AG04449 (cell line): Measurements from ENCODE around the gene TOMM20.

Experiments used
- CTCF ChIA-PET: fragments of 350-600 bp; formaldehyde crosslinking; extraction: SDS; loops from one replicate; lab custom pipeline; 2021; ENCODE audit warnings: antibody characterized with exemption; lab: Yijun Ruan, JAX
- POLR2A ChIA-PET: fragments of 400-600, 350-600 bp; formaldehyde crosslinking; extraction: SDS; loops from one replicate; lab custom pipeline; 2020; ENCODE audit warnings: antibody characterized with exemption, inconsistent platforms; lab: Yijun Ruan, JAX
- DNase-seq: peaks from one replicate; pipeline ENCODE4 v3.0.0-alpha.2; 2010; ENCODE audit warnings: low read depth, low spot score
- H3K4me3 ChIP-seq: 2 replicates; pipeline ENCODE4 v1.5.1; 2011; ENCODE audit warnings: low read depth, mild to moderate bottlenecking, control low read depth, low read length
- TF ChIP-seq, protein P1 (sequence below): IDR thresholded peaks from one replicate; pipeline ENCODE4 v1.5.1; 2011; ENCODE audit warnings: mild to moderate bottlenecking, moderate library complexity, low read length, control low read depth, inconsistent platforms; ENCODE audit not compliant: insufficient read depth; ENCODE audit errors: missing control alignments

TOMM20 gene

DNA sequence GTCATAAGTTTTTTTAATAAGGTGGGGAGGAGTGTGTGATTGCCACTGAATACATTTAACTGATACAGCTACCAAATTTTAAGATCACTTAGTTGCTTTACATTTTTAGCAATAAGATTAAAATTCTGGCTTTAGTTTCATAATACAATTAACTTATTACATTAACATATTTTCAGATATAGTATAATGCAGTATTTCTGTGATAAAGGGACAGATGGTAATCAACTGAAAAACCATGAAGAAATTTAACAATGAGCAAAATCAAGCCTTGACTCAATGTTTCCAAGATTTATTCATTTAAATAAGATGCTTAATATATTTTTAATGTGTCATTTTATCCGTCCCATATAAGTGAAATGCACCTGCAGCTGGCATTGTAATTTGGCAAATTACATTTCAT is 4.0 kb downstream of the TOMM20 start:
- H3K4me3 ChIP-seq, result no peak overlapping the region
- POLR2A ChIA-PET, result no interaction called here
- TF ChIP-seq, protein P1, sequence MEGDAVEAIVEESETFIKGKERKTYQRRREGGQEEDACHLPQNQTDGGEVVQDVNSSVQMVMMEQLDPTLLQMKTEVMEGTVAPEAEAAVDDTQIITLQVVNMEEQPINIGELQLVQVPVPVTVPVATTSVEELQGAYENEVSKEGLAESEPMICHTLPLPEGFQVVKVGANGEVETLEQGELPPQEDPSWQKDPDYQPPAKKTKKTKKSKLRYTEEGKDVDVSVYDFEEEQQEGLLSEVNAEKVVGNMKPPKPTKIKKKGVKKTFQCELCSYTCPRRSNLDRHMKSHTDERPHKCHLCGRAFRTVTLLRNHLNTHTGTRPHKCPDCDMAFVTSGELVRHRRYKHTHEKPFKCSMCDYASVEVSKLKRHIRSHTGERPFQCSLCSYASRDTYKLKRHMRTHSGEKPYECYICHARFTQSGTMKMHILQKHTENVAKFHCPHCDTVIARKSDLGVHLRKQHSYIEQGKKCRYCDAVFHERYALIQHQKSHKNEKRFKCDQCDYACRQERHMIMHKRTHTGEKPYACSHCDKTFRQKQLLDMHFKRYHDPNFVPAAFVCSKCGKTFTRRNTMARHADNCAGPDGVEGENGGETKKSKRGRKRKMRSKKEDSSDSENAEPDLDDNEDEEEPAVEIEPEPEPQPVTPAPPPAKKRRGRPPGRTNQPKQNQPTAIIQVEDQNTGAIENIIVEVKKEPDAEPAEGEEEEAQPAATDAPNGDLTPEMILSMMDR, result no peak
- CTCF ChIA-PET, result no interaction called here
- DNase-seq, result no peak

DNA sequence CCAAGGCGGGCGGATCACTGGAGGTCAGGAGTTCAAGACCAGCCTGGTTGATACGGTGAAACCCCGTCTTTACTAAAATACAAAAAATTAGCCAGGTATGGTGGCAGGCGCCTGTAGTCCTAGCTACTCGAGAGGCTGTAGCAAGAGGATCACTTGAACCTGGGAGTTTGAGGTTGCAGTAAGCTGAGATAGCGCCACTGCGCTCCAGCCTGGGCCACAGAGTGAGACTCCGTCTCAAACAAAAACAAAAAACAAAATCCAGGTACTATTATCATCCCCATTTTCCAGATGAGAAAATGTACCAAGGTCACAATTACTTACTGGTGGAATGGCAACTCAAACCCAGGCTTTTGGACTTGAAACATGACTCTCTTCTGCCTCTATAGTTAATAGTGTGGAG is 4.5 kb downstream of the TOMM20 start:
- DNase-seq, result no peak
- POLR2A ChIA-PET, result no interaction called here
- TF ChIP-seq, protein P1, result no peak
- CTCF ChIA-PET, result no interaction called here
- no peak overlapping the region for H3K4me3 ChIP-seq

DNA sequence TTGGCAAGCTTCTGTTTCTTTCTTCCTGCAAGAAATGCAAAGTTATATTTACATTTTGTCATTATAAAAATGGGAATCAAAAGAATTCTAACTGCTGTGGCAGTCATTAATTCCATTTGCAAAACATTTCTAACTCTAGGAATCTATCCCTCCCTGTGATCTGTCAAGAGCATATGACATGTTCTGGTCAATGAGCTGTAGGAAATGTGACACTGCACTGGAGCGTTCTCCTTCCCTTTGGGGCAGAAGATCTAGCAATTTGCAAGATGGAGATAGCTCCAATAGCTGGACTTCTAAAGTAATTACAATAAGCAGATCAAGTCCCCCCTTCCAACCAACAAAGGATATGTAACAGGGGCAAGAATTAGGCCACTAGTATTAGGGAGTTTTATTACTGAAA is 6.3 kb downstream of the TOMM20 start:
- CTCF ChIA-PET, result interaction anchor here (0.9 to 1.9 kb wide), 5 partner anchors 14 to 26 kb away, joined by 3 to 6 read pairs (median 4); no protein-coding TSS in a partner anchor
- TF ChIP-seq, protein P1, result no peak

DNA sequence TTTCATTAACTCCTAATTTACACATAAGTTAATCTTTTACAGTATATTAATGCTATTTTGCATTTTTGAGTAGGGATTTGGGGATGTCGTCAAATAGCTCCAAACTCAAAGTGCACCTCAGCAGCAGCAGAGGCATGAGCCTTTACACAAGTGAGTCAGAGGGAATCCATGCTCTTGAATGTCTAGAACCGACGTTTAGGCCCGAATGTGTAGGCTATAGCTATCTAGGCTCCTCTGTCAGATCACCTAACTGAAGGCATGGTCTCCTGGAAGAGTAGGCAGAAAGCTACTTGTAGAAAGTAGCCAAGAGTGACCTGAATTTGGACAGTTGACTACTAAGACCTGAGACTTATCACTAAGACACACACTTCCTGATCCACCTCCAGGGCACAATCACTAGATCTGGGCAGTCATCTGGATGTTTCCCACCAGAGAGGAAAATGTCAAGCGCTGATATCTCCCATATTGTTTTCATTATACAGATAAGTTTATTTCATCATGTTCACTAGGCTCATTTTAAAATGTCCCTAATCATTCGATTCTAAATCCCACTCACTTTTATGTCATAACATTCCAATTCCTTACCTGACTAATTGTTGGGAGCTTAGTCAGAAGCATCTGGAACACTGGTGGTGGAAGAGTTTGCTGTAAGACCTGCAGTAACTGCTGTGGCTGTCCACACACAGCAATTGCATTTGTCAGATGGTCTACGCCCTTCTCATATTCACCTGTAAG is 15.3 kb downstream of the TOMM20 start:
- TF ChIP-seq, protein P1, result no peak
- ChIA-PET CTCF (interaction anchor here (0.9 to 1.4 kb wide), 3 partner anchors 9 to 20 kb away, joined by 3 to 4 read pairs (median 3); no protein-coding TSS in a partner anchor), POLR2A (no interaction called here)

More for the DNA sequence above, 6.3 kb downstream of the TOMM20 start:
- H3K4me3 ChIP-seq, result no peak overlapping the region
- POLR2A ChIA-PET, result no interaction called here
- DNase-seq, result no peak

DNA sequence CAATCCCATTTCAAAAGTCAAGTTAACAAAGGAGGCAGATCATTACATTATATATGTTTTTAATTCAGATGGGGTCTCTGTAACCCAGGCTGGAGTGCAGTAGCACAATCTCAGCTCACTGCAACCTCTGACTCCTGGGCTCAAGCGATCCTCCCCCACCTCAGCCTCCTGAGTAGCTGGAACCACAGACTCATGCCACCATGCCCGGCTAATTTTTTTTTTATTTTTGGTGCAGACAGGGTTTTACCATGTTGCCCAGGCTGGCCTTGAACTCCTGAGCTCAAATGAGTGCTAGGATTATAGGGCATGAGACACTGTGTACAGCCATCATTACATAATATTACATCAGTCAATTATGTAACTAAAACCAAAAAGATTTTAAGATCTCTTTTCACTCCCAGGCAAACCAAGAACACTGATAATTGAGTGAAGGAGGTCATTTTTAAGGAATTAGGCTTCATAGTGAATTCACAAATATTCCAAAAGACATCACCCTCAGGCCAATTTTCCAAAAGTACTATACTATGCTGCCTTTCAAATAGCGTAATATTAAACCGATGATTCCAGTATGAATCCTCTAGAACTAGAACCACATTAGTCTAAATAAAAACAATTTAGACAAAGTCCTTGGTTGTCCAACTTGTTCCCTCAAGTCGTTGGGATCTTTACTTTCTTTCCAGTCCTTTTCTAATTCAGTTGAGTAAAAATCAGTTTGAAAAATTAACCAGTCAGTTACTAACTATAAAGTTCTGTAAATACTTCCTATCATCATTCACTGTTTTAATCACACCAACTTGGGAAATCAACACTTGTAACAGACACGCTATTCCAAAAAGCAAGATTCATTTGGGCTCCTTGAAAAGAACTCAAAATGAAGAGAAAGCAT is 16.1 kb downstream of the TOMM20 start:
- TF ChIP-seq, protein P1, result no peak
- H3K4me3 ChIP-seq, result no peak overlapping the region
- ChIA-PET POLR2A (no interaction called here), CTCF (interaction anchor here (0.8 to 1.4 kb wide), 3 partner anchors 8 to 613 kb away, joined by 3 to 4 read pairs (median 3); no protein-coding TSS in a partner anchor)
- DNase-seq, result no peak

More for the DNA sequence above, 15.3 kb downstream of the TOMM20 start:
- no peak for DNase-seq
- no peak overlapping the region for H3K4me3 ChIP-seq

DNA sequence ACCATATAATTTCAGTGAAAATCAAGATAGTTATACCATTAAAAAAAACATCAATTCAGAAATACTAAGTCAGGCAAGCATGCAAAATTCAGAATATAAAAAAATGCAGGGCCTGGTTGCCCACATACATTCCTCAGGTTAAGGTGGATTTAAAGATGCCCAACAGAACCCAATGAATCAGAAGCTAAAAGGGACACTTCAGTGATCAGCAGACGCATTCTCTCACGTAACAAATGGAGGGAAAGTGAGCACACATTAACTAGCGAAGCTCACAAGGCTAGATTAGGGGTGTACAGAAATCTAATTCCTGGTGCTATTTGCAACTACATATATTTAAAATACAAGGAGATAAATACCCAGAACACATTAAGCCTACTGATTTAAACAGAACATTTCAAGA is 17.5 kb downstream of the TOMM20 start:
- TF ChIP-seq, protein P1, result no peak
- POLR2A ChIA-PET, result no interaction called here
- DNase-seq, result no peak
- CTCF ChIA-PET, result no interaction called here
- H3K4me3 ChIP-seq, result no peak overlapping the region
